NCI-H2029 (cell line): ENCODE measurements around the gene DLGAP3.
A peak's percentile ranks its signal among the peaks of the same experiment; 100 is the strongest.

Experiments used
- DNase-seq: peaks from one replicate; lab custom pipeline; 2025; lab: John Stamatoyannopoulos, UW

The DLGAP3 gene

GRCh38 chr1:34865573-34865972 lies 63.9 kb downstream of the DLGAP3 start:
- no peak for DNase-seq

- DNase-seq = no peak
Observed at GRCh38 chr1:34864759-34865158, 64.7 kb downstream of the DLGAP3 start.

GRCh38 chr1:34863501-34863900 lies 65.9 kb downstream of the DLGAP3 start:
- no peak for DNase-seq

- DNase-seq = peak; percentile 78
Observed at GRCh38 chr1:34859446-34860200, 69.8 kb downstream of the DLGAP3 start, which contains the start of gene SMIM12. TSS of gene SMIM12 (minus strand) at chr1:34859749. CDS start at chr1:34855977, 3,772 bp downstream.

- DNase-seq = no peak
Observed at GRCh38 chr1:34858901-34859445, 70.5 kb downstream of the DLGAP3 start.

GRCh38 chr1:34856697-34857096 lies 72.8 kb downstream of the DLGAP3 start:
- no peak for DNase-seq

- peak; percentile 88 for DNase-seq
Observed at GRCh38 chr1:34852677-34853217, 76.7 kb downstream of the DLGAP3 start.

- no peak for DNase-seq
Observed at GRCh38 chr1:34851431-34852105, 77.9 kb downstream of the DLGAP3 start.

- no peak for DNase-seq
Observed at GRCh38 chr1:34850382-34850781, 79.1 kb downstream of the DLGAP3 start.

GRCh38 chr1:34847094-34847493 lies 82.4 kb downstream of the DLGAP3 start:
- no peak for DNase-seq

GRCh38 chr1:34846265-34846664 lies 83.2 kb downstream of the DLGAP3 start:
- no peak for DNase-seq

- no peak for DNase-seq
Observed at GRCh38 chr1:34845131-34845901, 84.1 kb downstream of the DLGAP3 start.

GRCh38 chr1:34844252-34844634 lies 85.2 kb downstream of the DLGAP3 start:
- DNase-seq = no peak

GRCh38 chr1:34843392-34844251 lies 85.8 kb downstream of the DLGAP3 start:
- no peak for DNase-seq

- DNase-seq = no peak
Observed at GRCh38 chr1:34842952-34843371, 86.5 kb downstream of the DLGAP3 start.

GRCh38 chr1:34842073-34842472 lies 87.4 kb downstream of the DLGAP3 start:
- no peak for DNase-seq

- DNase-seq = no peak
Observed at GRCh38 chr1:34840426-34840825, 89.0 kb downstream of the DLGAP3 start.

GRCh38 chr1:34839526-34840305 lies 89.7 kb downstream of the DLGAP3 start:
- no peak for DNase-seq

GRCh38 chr1:34833711-34834110 lies 95.7 kb downstream of the DLGAP3 start:
- DNase-seq = no peak

- DNase-seq = no peak
Observed at GRCh38 chr1:34831721-34832246, 97.7 kb downstream of the DLGAP3 start.
